Parathyroid adenoma (tissue), 2 donors: ENCODE measurements around the gene STX18.

Experiments
- H2AFZ ChIP-seq: fragments of 300-600 bp; sonication (generic); one replicate; pipeline ENCODE4 v1.7.0; 2017; ENCODE audit warnings: antibody characterized with exemption, mild to moderate bottlenecking
- H3K27ac ChIP-seq: fragments of 300-600 bp; sonication (generic); one replicate; pipeline ENCODE4 v1.7.0; 2017
- H3K27me3 ChIP-seq: fragments of 300-600 bp; sonication (generic); one replicate; pipeline ENCODE4 v1.7.0; 2017; ENCODE audit warnings: low read length; ENCODE audit not compliant: control insufficient read depth, insufficient read depth
- H3K36me3 ChIP-seq: fragments of 300-600 bp; sonication (generic); one replicate; pipeline ENCODE4 v1.7.0; 2017; ENCODE audit warnings: low read length; ENCODE audit not compliant: control insufficient read depth, insufficient read depth
- H3K4me1 ChIP-seq: fragments of 300-600 bp; sonication (generic); one replicate; pipeline ENCODE4 v1.7.0; 2017; ENCODE audit warnings: control low read depth
- H3K4me2 ChIP-seq: fragments of 300-600 bp; sonication (generic); one replicate; pipeline ENCODE4 v1.7.0; 2017; ENCODE audit warnings: low read length
- H3K4me3 ChIP-seq: fragments of 300-600 bp; sonication (generic); one replicate; pipeline ENCODE4 v1.7.0; 2017; ENCODE audit warnings: low read depth, low read length
- H3K79me2 ChIP-seq: fragments of 300-600 bp; sonication (generic); one replicate; pipeline ENCODE4 v1.7.0; 2017; ENCODE audit warnings: control low read depth
- H3K9ac ChIP-seq: fragments of 300-600 bp; sonication (generic); one replicate; pipeline ENCODE4 v1.7.0; 2017; ENCODE audit warnings: mild to moderate bottlenecking
- H3K9me3 ChIP-seq: fragments of 300-600 bp; sonication (generic); one replicate; pipeline ENCODE4 v1.7.0; 2017; ENCODE audit warnings: low read length; ENCODE audit not compliant: control insufficient read depth
- TF ChIP-seq, protein P1 (sequence below): fragments of 300-600 bp; sonication (generic); IDR thresholded peaks from one replicate; pipeline ENCODE4 v1.7.0; 2017; ENCODE audit warnings: antibody characterized with exemption, mild to moderate bottlenecking
- donor health status: primary hyperparathyroidism.

Gene STX18

DNA sequence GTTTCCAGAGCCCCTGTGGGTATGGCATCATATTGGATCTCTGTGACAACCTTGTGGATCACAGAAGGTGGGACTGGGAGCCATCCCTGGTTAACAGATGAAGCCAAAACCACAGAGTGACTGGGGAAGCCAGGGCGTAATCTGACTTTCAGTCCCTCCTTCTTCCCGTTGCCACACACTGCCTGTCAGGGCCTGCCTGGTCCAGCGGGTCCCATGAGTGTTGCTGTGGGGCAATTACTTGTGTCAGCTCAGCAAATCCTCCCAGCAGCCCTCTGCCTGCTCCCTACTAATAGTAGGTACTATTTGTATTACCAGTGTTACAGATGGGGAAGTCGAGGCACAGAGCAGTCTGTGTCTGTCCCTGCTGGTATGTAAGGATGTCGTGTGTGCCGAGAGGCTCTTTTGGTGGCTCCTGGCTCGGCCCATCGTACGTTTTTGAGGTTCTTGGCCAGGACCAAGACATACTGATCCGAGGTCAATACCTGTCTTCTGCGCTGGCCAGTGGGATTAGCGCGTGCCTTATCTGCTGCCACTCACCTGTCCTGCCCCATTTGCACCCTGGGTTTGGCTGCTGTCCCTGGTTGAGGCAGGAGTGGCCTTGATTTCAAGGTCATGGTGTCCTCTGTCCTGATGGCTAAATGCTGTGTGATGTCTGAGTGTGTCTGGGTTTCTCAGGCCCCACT, 149.2 kb downstream of the STX18 start:
- Histone ChIP-seq H2AFZ (no peak overlapping the region), H3K4me2 (no peak overlapping the region), H3K4me3 (no peak overlapping the region), H3K9me3 (no peaks in the 10 kb centered on the region), H3K27ac (no peak overlapping the region), H3K4me1 (no peaks in the 10 kb centered on the region), H3K27me3 (no peaks in the 10 kb centered on the region), H3K36me3 (no peaks in the 10 kb centered on the region), H3K9ac (no peak overlapping the region), H3K79me2 (no peaks in the 10 kb centered on the region)
- TF ChIP-seq, protein P1, sequence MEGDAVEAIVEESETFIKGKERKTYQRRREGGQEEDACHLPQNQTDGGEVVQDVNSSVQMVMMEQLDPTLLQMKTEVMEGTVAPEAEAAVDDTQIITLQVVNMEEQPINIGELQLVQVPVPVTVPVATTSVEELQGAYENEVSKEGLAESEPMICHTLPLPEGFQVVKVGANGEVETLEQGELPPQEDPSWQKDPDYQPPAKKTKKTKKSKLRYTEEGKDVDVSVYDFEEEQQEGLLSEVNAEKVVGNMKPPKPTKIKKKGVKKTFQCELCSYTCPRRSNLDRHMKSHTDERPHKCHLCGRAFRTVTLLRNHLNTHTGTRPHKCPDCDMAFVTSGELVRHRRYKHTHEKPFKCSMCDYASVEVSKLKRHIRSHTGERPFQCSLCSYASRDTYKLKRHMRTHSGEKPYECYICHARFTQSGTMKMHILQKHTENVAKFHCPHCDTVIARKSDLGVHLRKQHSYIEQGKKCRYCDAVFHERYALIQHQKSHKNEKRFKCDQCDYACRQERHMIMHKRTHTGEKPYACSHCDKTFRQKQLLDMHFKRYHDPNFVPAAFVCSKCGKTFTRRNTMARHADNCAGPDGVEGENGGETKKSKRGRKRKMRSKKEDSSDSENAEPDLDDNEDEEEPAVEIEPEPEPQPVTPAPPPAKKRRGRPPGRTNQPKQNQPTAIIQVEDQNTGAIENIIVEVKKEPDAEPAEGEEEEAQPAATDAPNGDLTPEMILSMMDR: no peak

DNA sequence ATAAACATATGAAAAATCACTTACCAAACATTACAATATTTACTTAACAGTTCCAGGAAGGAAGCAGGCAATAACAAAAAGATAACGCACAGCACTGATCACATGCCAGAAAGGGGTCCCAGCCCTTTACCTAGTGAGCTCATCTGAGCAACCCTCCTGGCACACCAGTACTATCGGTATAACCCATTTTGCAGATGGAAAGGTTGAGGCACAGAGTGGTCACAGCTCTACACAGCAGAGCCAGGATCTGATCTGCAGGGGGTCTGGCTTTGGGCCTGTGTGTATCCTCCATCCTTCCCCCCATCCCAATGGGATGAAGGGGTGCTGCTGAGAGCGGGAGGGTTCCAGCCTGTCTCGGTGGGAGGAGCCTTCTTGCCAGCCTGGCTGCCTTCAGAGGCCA, 150.0 kb downstream of the STX18 start:
- no peak overlapping the region for H3K4me2 ChIP-seq
- H3K27ac ChIP-seq: no peak overlapping the region
- H2AFZ ChIP-seq: no peak overlapping the region
- TF ChIP-seq, protein P1: no peak
- H3K4me3 ChIP-seq: no peak overlapping the region
- no peak overlapping the region for H3K9ac ChIP-seq
- H3K9me3 ChIP-seq: no peaks in the 10 kb centered on the region
- no peaks in the 10 kb centered on the region for H3K79me2 ChIP-seq
- no peaks in the 10 kb centered on the region for H3K27me3 ChIP-seq
- H3K36me3 ChIP-seq: no peaks in the 10 kb centered on the region
- no peaks in the 10 kb centered on the region for H3K4me1 ChIP-seq

DNA sequence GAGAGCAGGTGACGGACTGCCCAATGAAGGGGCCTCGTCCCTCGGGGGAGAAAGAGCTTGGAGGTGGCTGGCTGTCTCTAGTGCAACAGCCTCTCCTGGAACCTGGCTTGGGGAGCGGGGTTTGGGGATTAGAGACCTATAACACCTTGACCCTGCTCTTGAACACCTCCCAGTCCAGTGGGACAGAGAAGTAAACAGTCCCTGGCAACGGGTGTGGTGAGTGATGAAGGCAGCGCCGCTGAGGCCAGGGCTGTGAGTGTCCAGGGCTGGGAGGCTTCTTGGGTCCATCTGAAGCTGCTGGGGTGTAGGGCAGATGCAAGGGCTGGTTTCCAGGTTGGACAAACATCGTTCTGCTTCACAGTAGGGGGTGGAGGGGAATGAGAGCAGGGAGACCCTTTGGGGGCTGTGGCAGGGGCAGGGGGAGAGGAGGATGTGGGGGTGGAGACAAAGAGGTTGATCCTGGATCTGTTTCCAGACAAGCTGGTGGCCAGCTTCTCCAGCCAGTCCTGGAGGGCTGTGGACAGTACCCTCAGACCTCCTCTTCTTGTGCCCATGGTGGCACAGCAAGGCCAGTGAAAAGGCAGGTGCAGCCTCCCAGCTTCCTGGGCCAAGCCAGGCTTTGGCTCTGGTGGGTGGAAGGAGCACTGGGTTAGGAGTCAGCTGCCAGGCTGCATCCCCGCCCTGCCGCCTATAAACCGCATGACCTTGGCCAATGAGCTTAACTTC, 151.2 kb downstream of the STX18 start:
- TF ChIP-seq, protein P1: no peak
- H3K27ac ChIP-seq: no peak overlapping the region
- H3K27me3 ChIP-seq: no peaks in the 10 kb centered on the region
- H3K4me3 ChIP-seq: no peak overlapping the region
- H3K9me3 ChIP-seq: no peaks in the 10 kb centered on the region
- H3K9ac ChIP-seq: no peak overlapping the region
- H3K4me1 ChIP-seq: no peaks in the 10 kb centered on the region
- H2AFZ ChIP-seq: no peak overlapping the region
- H3K4me2 ChIP-seq: no peak overlapping the region
- H3K36me3 ChIP-seq: no peaks in the 10 kb centered on the region
- no peaks in the 10 kb centered on the region for H3K79me2 ChIP-seq

DNA sequence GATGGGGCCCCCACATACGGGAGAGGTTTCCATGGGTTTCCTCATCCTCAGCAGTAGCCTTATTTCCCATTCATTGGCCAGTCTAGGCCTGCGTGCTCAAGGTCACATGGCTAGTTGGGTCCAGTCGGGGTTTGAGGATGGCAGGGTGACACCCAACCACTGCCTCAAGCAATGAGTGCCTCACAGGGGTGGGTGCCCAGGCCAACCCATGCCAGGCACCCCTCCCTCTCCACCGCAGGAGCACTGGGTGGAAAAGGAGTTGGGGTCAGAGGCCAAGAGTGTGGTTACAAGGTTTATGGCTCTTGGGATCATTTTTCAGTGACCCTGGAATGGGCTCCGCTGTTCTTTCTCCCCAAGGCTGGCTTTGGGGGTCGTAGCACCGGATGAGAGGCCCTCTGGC, 151.8 kb downstream of the STX18 start:
- no peak overlapping the region for H2AFZ ChIP-seq
- no peaks in the 10 kb centered on the region for H3K9me3 ChIP-seq
- no peaks in the 10 kb centered on the region for H3K27me3 ChIP-seq
- no peak overlapping the region for H3K4me3 ChIP-seq
- TF ChIP-seq, protein P1: no peak
- no peaks in the 10 kb centered on the region for H3K79me2 ChIP-seq
- no peak overlapping the region for H3K27ac ChIP-seq
- no peaks in the 10 kb centered on the region for H3K36me3 ChIP-seq
- no peaks in the 10 kb centered on the region for H3K4me1 ChIP-seq
- no peak overlapping the region for H3K4me2 ChIP-seq
- H3K9ac ChIP-seq: no peak overlapping the region
